Measurements from ENCODE around the gene TOMM40.

DNA sequence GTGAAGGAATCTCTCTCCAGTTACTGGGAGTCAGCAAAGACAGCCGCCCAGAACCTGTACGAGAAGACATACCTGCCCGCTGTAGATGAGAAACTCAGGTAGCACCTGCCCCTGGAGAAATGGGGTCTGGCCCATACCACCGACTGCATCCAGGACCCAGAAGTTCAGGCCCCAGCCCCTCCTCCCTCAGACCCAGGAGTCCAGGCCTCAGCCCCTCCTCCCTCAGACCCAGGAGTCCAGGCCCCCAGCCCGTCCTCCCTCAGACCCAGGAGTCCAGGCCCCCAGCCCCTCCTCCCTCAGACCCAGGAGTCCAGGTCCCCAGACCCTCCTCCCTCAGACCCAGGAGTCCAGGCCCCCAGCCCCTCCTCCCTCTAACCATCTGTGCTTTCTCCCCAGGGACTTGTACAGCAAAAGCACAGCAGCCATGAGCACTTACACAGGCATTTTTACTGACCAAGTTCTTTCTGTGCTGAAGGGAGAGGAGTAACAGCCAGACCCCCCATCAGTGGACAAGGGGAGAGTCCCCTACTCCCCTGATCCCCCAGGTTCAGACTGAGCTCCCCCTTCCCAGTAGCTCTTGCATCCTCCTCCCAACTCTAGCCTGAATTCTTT, 57.8 kb downstream of the TOMM40 start:
- TF ChIP-seq, protein P1, sequence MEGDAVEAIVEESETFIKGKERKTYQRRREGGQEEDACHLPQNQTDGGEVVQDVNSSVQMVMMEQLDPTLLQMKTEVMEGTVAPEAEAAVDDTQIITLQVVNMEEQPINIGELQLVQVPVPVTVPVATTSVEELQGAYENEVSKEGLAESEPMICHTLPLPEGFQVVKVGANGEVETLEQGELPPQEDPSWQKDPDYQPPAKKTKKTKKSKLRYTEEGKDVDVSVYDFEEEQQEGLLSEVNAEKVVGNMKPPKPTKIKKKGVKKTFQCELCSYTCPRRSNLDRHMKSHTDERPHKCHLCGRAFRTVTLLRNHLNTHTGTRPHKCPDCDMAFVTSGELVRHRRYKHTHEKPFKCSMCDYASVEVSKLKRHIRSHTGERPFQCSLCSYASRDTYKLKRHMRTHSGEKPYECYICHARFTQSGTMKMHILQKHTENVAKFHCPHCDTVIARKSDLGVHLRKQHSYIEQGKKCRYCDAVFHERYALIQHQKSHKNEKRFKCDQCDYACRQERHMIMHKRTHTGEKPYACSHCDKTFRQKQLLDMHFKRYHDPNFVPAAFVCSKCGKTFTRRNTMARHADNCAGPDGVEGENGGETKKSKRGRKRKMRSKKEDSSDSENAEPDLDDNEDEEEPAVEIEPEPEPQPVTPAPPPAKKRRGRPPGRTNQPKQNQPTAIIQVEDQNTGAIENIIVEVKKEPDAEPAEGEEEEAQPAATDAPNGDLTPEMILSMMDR (IDR thresholded peaks at IDR 0.05) = no peak
- no peak for TF ChIP-seq POLR2A (IDR thresholded peaks at IDR 0.05)

All from right lobe of liver (tissue), 4 donors.